ES-I3 (cell line): ENCODE data around the gene MYRIP.
"Not testable (repeated sequence)": the region's sequence is repeated elsewhere in the genome, so short reads cannot be mapped to it uniquely, and the experiment has no call there.

Experiments
- H3K36me3 ChIP-seq: 2 replicates; pipeline ENCODE4 v1.6.1; 2013; ENCODE audit warnings: mild to moderate bottlenecking, low read length, control low read depth, moderate library complexity; ENCODE audit not compliant: insufficient read depth
- H3K4me1 ChIP-seq: 2 replicates; pipeline ENCODE4 v1.6.1; 2013; ENCODE audit warnings: mild to moderate bottlenecking, control low read depth, low read length; ENCODE audit not compliant: insufficient read depth
- H3K9ac ChIP-seq: 2 replicates; pipeline ENCODE4 v1.6.1; 2013; ENCODE audit warnings: low read depth, mild to moderate bottlenecking, low read length, moderate library complexity
- H3K9me3 ChIP-seq: 2 replicates; pipeline ENCODE4 v1.6.1; 2013; ENCODE audit warnings: mild to moderate bottlenecking, low read length, moderate library complexity; ENCODE audit not compliant: control insufficient read depth, insufficient read depth

Gene MYRIP

DNA sequence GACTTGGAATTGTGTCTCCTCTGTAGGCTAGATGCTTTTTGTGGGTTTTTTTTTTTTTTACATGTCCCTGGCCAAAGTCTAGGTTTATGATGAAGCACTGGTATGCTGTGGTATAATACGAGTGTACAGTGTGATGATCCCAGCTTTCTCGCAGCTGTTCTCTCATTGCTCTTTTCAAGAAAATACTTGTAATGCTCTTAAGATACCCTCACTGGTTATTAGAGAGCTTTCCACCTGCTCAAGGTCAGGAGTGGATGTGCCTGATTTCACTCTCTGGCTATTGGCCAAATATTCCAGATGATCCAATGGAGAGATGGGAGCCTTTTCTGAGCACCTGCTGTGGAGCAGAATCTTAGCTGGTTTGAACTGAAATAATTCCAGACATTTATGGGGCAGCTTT, 215.1 kb downstream of the MYRIP start:
- H3K36me3 ChIP-seq: no peaks in the 10 kb centered on the region
- H3K9me3 ChIP-seq: peaks cover 12% of the 10 kb centered on the region; the same call in 1 of the 2 replicates
- H3K4me1 ChIP-seq: peaks cover 4% of the 10 kb centered on the region; the same call in 1 of the 2 replicates
- H3K9ac ChIP-seq: no peak overlapping the region

DNA sequence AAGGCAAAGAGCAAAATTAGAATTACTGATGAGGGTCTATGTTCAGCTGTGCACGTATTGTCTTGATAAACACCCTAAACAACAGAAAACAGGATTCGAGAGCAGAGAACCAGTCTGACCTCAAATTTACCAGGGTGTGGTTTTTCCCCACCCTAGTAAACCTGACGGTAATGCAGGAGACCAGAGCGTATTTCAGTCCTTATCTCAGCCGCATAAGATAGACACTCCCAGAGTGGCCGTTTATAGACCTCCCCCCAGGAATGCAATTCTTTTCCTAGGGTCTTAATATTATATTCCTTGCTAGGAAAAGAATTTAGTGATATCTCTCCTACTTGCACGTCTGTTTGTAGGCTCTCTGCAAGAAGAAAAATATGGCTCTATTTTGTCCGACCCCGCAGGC, 216.5 kb downstream of the MYRIP start:
- H3K4me1 ChIP-seq, H3K36me3 ChIP-seq, H3K9ac ChIP-seq: not testable (repeated sequence)
- H3K9me3 ChIP-seq: peaks cover 12% of the 10 kb centered on the region; the same call in 1 of the 2 replicates

DNA sequence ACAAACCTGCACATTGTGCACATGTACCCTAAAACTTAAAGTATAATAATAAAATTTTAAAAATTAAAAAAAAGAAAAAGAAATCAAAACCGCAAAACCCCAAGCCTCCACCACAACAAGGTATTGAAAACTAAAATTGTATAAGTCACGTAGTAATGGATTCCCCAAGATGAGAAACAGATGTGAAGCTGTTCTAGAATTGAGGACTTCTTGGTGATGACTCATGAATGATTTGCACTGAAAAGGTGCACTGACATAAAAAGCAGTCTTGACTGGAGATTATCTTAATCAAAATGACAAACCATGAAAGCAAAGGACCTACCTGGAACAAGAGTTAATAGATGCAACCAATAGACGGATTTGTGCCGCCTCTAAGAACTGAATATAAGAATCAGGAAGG, 225.8 kb downstream of the MYRIP start:
- Histone ChIP-seq H3K9me3 (no peaks in the 10 kb centered on the region), H3K4me1 (peaks cover 25% of the 10 kb centered on the region), H3K36me3 (no peaks in the 10 kb centered on the region), H3K9ac (no peak overlapping the region)

DNA sequence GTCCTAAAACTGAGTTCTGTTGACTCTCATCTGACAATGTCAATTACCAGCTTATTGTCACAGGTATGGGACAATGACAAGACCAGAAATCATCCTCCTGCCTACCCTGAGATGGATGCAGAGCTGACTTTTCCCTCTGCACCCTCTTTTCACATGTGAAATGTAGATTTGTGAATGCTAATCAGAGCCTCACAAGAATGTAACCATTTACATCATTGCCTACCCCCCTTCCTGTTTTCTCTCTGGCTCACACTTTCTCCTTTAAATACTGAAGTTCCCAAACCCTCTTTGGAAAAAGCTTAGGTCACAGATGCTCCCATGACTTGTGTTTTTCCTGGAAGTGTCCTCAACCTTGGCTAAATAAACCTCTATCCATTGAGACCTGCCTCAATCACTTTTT, 228.2 kb downstream of the MYRIP start:
- Histone ChIP-seq H3K36me3 (no peaks in the 10 kb centered on the region), H3K9me3 (no peaks in the 10 kb centered on the region), H3K9ac (no peak overlapping the region), H3K4me1 (peaks cover 25% of the 10 kb centered on the region)

DNA sequence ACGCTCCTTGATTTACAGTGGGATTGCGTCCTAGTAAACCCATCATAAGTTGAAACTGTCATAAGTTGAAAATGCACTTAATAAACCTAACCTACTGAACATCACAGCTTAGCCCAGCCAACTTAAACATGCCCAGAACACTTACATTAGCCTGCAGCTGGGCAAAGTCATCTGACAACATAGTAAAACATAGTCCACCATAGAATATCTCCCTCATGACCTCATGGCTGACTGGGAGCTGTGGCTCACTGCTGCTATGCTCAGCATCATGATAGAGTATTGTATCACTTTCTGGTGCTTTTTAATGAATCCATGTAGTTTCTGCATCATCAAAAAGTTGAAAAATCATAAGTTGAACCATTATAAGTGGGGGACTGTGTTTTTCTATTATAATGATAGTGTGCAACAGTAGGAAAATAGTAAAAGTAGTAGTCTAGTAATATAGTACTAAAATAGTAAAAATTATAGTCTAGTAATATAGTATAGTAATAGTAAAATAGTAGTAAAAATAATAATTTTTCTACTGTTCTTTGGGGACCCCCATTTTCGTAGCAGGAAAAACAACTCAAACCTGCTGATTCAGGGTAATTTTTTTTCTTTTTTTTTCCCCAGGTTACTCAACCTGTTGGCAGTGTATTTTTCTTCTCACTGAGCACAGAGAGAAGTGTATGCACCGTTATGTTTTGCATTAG, 233.5 kb downstream of the MYRIP start:
- Histone ChIP-seq H3K9ac (no peak overlapping the region), H3K9me3 (no peaks in the 10 kb centered on the region), H3K4me1 (peaks cover 13% of the 10 kb centered on the region; the same call in 1 of the 2 replicates), H3K36me3 (no peaks in the 10 kb centered on the region)

DNA sequence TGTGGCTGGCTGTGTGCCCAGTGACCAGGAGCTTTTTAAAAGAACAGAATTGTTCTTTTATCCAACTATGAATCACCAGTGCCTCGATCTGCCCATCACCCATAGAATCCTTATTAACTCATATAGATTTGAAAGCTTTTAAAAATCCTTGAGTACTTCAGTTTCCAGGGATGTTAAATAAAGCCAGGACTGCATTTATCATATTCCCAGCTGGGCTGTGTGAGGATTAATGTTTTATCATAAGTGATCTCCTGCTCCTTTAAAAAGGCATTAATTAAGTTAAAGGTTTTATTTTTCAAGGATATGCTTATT, 234.0 kb downstream of the MYRIP start:
- no peak overlapping the region for H3K9ac ChIP-seq
- H3K36me3 ChIP-seq: no peaks in the 10 kb centered on the region
- peaks cover 13% of the 10 kb centered on the region; the same call in 1 of the 2 replicates for H3K4me1 ChIP-seq
- H3K9me3 ChIP-seq: no peaks in the 10 kb centered on the region

DNA sequence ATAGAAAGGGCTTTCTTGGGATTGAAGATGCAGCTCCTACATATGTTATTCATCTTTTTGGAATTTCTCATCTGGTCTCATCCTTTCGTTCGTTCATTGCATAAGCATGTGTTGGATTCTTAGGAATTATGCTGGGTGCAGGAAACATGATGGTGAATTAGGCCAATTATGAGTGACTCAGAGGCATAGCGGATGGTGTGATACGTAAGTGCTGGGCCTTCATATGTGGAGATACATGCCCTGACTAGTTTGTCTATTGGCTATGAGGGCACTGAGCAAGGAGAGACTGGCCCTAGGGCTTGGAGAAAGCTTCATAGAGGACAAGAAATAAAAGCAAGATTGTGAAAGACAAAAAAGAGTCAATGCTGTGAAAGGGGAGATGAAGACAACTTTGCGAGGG, 235.1 kb downstream of the MYRIP start:
- Histone ChIP-seq H3K9ac (no peak overlapping the region), H3K4me1 (peaks cover 7% of the 10 kb centered on the region; the same call in 1 of the 2 replicates), H3K36me3 (no peaks in the 10 kb centered on the region), H3K9me3 (no peaks in the 10 kb centered on the region)

DNA sequence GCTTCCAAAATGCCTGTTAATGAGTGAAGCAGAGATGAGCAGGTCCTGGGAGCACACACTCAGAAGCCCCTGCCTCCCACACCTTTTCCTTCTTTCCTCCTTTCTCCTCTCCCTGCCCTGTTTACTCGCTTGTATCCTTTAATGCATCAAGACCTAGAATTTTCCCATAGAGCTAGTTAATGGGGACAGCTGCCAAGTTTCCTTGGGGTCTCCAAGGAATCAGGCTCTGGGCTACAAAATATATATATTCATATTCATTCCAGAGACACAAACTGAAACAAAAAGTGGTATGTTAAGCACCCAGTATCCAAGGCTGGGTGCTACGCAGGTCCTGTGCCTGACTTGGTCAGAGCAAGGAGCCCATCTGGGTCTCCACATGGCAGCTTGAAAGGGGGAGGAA, 235.6 kb downstream of the MYRIP start:
- no peaks in the 10 kb centered on the region for H3K36me3 ChIP-seq
- H3K4me1 ChIP-seq: peaks cover 5% of the 10 kb centered on the region; the same call in 1 of the 2 replicates
- no peaks in the 10 kb centered on the region for H3K9me3 ChIP-seq
- no peak overlapping the region for H3K9ac ChIP-seq

DNA sequence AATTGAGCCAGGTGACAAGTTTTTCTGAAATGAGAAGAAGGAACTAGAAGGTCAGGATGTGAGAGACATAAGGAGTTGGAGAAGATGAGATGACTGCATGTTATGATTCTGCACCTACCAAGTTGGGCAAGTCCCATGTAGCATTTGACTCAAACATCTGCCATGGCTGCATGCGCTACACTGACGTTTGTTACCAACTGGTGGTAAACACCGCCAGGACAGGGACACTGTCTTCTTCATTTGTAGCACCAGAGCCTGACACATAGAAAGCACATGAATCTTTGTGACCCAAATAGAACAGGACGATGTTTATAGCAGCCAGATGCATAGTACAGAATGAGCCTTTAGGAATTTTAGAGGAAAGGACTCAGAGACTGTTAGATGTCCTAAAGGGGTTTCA, 236.7 kb downstream of the MYRIP start:
- Histone ChIP-seq H3K4me1 (peaks cover 5% of the 10 kb centered on the region; the same call in 1 of the 2 replicates), H3K9me3 (no peaks in the 10 kb centered on the region), H3K36me3 (no peaks in the 10 kb centered on the region), H3K9ac (no peak overlapping the region)

DNA sequence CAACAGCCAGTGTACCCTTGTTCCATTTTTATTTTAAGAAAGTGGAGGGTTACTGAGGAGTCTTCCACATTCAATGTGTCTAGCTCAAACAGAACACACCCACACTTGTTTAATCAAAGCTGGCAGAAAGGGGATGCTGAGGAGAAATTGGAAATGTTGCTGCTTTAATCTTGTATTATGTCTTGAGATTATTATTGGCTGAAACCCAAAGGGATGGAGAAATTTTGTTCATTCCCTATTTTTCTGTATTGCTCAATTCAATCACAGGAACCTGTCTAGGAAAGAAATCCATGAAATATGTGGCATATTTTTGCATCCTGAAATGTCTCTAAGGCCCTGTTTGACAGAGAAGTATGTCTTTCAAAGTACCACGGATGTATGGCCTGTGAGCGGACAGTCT, 238.0 kb downstream of the MYRIP start:
- Histone ChIP-seq H3K4me1 (peaks cover 5% of the 10 kb centered on the region; the same call in 1 of the 2 replicates), H3K36me3 (no peaks in the 10 kb centered on the region), H3K9me3 (no peaks in the 10 kb centered on the region), H3K9ac (no peak overlapping the region)

DNA sequence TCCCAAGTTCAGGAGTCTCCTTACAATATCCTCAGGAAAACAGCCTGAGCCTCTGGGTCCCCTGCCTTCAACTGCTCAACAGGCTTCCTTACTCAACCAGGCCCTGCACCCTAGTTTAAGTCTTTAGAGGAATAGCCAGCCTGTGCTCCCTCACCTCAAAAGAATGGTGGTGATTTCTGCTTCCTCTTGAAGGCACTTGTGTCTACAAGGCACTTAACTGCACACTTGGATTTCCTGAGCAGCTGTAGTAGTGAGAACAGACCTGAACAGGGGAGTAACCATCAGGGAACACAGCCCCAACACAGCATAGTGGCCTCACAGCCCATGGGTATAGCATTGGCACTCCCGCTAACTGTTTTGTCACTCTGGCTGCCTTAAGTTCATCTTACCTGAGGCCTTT, 244.3 kb downstream of the MYRIP start:
- Histone ChIP-seq H3K9me3 (no peaks in the 10 kb centered on the region), H3K4me1 (peaks cover 5% of the 10 kb centered on the region; the same call in 1 of the 2 replicates), H3K9ac (no peak overlapping the region), H3K36me3 (no peaks in the 10 kb centered on the region)

DNA sequence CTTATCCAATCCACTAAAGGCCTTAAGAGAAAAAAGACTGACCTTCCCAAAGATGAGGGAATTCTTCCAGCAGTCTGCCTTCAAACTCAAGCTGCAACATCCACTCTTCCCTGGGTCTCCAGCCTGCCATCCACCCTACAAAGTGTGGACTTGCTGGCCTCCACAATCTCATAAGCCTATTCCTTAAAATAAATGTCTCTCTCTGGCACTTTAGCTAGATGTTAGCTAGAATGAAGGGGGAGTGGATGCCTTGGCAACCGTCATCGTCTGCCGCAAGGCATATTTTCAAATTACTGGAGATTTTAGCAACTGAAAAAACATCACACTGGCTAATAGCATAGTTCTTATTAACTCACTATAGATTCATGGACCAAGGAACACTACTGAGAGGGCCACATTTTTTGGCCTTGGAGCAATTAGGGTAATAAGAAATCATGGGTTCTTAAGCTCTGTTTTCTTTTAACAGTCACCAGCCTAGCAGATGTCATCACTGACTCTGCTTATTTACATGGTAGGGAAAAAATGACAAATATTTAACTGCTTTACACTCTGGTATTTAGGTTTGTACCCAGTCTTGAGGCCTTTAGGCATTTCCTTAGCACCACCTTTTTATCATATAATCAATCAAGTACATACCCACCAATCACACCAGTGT, 245.3 kb downstream of the MYRIP start:
- Histone ChIP-seq H3K9ac (no peak overlapping the region), H3K4me1 (peaks cover 5% of the 10 kb centered on the region; the same call in 1 of the 2 replicates), H3K36me3 (no peaks in the 10 kb centered on the region), H3K9me3 (no peaks in the 10 kb centered on the region)

DNA sequence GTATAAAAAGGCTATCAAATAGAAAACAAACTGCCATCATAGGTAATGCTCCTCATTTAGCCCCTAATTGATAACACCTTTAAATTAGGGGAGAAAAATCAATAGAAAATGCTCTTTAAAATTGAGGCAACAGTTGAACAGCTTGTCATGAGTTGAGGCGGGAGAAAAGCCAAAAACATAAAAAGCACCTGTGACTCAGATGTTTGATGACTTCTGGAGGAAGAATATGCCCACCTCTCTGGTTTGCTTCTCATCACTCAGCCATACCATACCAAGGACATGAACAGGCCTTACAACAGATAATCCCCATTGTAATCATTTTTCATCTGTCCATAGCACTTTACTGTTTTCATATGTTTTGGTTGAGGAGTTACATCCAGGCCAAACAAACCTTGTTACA, 246.0 kb downstream of the MYRIP start:
- no peak overlapping the region for H3K9ac ChIP-seq
- peaks cover 5% of the 10 kb centered on the region; the same call in 1 of the 2 replicates for H3K4me1 ChIP-seq
- H3K9me3 ChIP-seq: no peaks in the 10 kb centered on the region
- no peaks in the 10 kb centered on the region for H3K36me3 ChIP-seq

DNA sequence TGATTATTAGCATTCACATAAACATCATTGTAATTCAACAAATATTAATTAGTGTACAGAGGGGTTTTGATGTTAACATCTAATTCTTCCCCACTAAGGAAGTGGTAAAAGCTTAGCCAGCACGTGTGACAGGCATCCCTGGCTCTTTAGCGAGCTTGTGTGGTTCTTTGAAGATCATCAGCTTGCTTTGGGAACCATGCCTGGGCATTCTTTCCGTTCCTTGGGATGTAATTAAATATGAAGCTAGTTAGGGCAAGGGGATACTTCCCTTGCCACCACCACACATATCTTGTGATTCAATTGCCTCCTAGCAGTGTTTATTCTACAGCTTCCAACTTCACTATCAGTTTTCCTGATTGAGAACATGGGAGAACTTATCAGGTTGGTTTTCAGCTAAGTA, 246.5 kb downstream of the MYRIP start:
- Histone ChIP-seq H3K9ac (no peak overlapping the region), H3K36me3 (no peaks in the 10 kb centered on the region), H3K4me1 (peaks cover 5% of the 10 kb centered on the region; the same call in 1 of the 2 replicates), H3K9me3 (no peaks in the 10 kb centered on the region)

DNA sequence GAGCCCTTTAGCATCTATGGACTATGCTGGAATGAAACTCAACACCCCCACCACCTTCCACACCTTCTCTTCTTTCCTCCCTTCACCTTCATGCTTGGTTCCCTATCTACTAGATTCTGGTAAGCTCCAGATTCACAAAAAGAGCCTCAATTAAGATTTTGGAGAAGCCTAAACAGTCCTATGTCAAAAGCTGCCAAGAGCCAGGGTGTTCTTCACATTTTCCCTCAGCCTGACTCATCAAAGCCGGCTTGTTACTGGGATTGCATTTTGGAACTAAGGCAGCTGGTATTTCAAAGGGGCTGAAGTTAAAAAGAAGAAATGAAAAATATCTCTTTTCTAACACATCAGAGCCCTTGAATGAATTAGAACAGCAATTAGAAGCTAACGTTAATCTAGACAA, 247.7 kb downstream of the MYRIP start:
- no peak overlapping the region for H3K9ac ChIP-seq
- no peaks in the 10 kb centered on the region for H3K36me3 ChIP-seq
- peaks cover 5% of the 10 kb centered on the region; the same call in 1 of the 2 replicates for H3K4me1 ChIP-seq
- H3K9me3 ChIP-seq: no peaks in the 10 kb centered on the region
